HG03432 (cell line): ENCODE measurements around the gene SPATA12.

Experiments
- ATAC-seq: cut with Tn5 transposase; IDR thresholded peaks from one replicate; pipeline ENCODE4 v1.9.1; 2021; ENCODE audit warnings: mild to moderate bottlenecking, moderate library complexity; ENCODE audit not compliant: unreplicated experiment

SPATA12 gene, protein sequence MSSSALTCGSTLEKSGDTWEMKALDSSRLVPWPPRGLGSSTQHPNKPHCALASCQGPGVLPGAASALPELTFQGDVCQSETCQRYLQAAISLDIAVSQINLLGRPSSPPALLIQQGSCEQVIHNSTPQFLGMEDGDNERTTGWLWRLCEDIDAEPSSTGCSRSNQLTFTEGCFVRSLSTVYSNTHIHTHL

DNA sequence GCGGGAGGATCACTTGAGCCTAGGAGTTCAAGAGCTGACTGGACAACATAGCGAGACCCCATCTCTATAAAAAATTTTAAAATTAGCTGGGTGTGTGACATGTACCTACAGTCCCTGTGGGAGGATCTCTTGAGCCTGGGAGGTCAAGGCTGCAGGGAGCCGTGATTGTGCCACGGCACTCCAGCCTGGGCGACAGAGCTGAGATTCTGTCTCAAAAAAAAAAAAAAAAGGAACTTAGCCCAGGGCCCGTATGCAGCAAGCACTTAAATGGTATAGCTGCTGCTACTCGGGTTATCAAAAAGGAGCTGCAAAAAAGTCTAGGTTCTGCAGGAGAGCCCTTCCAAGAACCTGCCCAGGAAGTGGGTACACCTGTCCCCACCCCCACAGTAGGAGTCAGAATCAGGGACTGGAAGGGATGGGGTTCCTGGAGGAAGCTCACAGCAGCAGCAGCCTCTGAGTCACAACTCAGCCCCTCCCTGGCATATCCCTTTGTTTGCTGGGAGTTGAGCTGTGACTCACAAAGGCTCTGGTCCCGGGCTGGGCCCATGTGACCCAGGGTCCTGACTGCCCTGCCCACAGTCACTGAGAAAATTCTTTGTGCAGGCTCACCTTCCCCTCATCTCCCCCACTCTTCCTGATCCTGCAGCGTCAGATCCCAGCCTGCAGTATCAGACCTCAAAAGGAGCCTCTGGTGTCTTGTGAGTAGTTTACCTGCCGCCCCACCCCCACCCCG, at the start of gene SPATA12:
Gene SPATA12, plus strand, starts transcription at position 576 of the 733 bp plus-strand sequence. CDS start 13,031 bp downstream, outside the sequence.
- no peak for ATAC-seq

DNA sequence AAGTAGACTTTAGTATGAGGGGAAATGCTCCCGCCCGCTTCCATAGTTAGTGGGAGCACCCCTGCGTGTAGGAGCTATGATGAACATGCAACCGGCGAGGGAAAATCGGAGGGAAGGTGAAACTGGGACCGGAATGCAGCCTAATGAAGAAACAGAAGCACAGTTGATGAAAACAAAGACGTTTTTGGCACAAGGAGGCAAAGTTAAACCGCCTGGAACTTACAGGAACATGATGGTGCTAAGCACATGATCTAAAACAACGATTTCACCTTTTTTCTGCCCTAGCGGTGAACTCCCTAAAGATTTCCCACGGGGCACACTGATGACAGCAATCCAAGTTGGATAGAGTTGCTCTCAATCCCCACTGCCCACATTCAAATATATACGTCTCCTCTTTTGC, 49.4 kb upstream of the SPATA12 start:
- no peak for ATAC-seq

DNA sequence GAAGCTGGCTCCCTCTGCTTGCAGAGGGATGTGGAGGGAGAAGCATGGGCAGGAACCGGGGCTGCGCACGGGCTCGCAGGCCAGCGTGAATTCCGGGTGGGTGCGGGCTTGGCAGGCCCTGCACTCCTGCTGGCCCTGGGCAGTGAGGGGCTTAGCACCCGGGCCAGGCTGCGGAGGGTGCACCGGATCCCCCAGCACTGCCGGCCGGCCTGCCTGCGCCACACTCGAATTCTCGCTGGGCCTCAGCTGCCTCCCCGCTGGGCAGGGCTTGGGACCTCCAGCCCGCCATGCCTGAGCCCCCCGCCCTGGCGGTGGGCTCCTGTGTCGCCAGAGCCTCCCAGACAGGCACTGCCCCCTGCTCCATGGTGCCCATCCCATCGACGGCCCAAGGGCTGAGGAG, 47.6 kb upstream of the SPATA12 start:
- ATAC-seq, result no peak

DNA sequence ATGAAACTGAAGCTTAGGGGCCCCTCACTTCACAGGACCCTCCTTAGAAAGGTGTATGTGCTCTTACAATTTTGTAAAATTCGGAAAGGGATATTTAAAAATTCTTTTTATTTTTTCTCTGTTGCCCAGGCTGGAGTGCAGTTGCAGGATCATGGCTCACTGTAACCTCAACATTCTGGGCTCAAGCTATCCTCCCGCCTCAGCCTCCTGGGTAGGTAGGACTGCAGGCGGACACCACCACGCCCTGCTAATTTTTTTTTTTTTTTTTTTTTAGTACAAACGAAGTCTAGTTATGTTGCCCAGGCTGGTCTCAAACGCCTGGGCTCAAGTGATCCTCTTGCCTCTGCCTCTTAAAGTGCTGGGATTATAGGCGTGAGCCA, 45.1 kb upstream of the SPATA12 start:
- no peak for ATAC-seq

DNA sequence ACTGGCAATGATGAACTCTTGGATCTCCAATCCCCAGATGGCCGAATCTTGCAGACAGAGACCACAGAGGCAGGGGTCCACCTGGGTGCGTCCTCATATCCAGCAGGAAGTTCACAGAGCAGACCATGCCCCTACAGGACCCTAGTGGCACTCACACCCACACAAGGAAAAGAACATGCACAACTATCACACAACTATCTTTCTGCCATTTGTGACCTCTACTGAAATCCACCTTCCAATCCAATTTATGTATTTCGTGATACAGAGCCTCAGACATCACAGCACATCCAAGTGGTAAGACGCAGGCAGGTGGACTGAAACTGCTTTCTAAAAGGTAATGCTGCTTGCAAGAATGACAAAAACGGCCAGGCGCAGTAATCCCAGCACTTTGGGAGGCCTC, 44.6 kb upstream of the SPATA12 start:
- no peak for ATAC-seq

DNA sequence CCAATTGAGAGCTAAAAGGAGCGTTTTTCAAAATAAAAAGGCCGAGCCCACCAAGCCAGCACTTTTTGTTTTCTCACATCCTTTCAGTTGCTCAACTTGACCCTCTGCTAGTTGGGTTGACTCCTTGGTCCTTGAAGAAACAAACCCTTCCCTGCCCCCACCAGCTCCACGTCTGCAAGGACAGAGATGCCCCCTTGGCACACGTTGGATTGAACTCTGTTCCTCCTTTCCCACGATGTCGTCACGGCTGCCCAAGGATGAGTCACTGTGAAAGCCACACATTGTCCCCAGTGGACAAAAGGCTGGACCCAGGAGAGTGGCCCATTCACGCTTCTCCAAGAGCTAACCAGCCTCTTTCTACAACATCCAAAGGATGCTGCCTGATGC, 43.0 kb upstream of the SPATA12 start:
- no peak for ATAC-seq

DNA sequence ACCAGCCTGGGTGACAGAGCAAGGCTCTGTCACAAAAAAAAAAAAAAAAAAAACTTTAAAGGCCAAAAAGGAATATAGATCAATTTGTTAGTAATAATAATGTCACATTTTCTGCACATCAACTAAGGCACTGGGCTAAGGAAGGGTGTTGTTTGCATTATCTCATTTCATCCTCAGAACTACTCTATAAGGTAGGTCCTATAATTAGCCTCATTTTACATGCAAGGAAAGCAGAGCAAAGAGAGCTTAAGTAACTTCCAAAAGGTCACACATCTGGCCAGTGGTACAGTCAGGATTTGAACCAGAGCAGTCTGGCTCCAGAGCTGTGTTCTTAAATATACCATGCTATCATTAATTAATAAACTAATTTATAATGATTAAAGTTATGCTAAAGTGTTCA, 42.2 kb upstream of the SPATA12 start:
- no peak for ATAC-seq

DNA sequence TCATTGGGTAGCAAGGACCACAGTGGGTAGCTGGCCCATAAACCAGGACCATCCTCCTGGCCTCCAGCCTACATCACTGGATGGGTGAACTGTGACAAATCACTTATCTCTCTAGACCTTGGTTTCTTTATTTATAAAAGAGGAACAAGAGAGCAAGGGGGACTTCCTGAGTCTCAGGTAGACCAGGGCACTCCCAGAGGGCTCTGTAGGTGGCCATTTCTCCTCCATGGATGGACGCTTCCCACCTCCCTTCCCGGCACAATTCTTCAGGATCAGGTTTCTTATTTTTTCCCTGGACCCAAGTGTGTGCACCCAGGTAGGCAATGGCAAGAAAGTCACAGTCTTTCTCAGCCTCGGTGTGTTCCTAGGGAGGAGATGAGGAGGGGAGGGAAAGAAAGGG, 41.4 kb upstream of the SPATA12 start:
- no peak for ATAC-seq

DNA sequence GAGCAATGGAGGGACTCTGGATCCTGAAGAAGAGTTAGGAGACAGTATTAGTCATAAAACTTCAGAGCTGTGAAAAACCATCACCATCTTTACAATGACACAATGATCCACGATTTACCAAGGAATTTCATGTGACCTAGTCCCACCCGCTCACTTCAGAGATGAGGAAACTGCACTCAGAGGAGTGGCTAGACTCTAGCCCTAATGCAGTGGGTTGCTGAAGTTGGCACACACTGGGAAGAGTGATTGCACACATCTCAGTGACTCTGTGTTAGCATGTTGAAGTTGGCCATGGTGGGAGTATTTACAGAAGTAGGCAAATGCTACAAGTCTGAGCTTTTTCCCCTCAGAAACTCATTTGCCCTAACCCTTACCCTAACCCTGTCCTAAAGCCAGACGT, 35.2 kb upstream of the SPATA12 start:
- no peak for ATAC-seq

DNA sequence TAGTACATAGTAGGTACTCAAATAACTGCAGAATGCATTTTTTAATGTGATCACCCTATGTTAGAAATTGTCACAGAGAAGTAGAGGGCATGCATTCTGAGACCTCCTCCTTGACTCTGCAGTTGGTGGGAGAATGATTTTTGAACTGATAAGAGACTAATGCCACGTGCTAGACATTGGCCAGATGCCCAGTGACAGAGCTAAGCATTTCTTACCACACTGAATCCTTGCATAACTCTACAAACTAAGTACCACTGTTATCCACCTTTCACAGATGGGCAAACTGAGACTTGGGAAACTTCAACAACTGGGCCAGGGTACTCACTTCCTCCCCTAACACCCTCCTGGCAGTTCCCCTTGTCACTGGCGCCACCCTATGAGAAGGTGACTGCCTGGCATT, 33.5 kb upstream of the SPATA12 start:
- no peak for ATAC-seq

DNA sequence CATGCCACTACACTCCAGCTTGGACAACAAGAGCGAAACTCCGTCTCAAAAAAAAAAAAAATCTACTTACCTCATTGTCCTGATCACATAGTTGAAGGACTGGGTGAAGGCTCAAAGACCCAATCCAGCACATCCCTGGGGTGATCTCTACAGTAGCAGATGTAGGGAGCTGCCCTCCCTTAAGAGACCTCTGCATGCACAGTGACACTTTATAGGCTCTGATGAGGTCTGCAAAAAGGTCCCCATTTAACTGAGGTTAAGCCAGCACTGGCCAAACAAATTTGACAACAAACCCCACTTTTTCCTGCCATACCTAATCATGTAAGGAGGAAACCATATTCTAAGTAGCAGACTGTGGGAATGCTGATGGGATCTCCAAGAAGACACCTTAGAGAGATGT, 31.1 kb upstream of the SPATA12 start:
- no peak for ATAC-seq

DNA sequence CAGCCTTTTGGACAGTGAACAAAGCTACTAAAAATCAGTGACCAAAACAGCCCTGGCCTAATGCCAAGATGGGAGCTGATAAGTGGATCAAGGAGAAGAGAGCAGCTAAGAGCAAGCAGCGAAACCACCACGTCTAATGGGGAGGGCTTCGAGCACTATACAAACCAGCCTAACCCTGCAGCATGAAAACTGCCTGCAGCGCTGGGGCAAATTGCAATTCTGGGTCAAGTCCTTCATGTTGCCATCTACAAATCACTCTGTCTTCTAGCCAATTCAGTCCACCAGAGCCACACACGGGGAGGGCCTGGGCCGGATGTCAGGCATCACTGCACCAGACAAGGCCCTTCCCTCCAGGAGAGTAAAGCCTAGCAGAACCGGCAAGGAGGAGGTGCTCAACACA, 30.5 kb upstream of the SPATA12 start:
- ATAC-seq, result no peak

DNA sequence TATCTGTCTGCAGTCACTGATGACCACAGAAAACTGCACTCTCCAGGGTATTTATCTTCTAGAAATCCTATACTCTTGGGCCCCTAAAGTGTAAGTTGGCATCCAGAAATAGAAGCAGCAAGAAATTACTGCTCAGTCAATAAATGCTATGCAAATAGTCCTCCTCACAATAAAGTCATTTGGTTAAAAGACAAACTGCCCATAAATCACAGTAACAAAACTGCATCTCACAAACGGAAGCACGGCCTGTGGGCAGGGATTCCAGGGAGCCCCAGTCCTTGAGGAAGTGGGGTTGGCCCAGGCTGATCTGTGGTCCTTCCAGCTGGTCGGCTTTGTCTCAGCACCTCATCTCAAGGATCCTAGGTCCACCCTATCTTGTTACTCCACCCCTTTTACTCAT, 29.7 kb upstream of the SPATA12 start:
- ATAC-seq, result no peak

DNA sequence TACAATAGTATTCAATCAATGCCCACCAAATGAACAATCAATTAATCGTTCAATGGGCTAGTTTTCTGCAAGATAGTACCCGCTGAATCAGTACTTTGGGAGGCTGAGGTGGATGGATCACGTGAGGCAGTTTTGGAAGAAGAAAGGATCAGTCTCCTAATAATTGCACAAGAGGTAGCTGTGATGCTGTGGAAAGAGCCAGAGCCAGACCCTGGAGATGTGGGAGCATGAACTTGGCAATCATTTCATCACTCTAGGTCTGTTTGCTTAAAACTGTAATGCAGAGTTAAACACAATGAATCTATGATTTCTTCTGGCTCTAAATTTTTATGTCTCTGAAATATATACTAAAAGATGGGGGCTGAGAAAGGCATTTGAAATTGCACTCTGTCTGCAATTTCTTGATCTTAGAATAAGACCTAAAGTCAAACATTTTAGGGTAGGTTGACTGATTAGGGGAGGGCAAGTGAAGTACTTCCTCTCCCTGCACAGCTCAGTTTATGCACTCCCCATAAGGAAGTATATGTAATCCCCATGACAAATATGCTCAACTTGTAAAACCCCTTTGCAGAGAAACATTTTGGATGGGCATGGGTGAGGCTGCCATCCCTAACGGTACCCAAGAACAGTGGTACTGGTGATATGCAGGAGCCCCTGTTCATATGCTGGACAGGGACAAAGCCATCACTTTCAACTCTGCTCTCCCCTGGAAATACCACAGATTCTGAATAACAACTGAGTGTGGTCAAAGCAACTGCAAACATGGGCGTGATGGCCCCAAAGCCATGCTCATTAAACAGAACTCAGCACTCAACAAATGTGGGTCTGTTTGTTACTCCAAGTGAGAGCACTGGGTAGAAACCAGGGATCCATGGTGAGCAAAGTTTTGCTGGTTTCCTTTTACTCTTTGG, 28.6 kb upstream of the SPATA12 start:
- ATAC-seq, result no peak

DNA sequence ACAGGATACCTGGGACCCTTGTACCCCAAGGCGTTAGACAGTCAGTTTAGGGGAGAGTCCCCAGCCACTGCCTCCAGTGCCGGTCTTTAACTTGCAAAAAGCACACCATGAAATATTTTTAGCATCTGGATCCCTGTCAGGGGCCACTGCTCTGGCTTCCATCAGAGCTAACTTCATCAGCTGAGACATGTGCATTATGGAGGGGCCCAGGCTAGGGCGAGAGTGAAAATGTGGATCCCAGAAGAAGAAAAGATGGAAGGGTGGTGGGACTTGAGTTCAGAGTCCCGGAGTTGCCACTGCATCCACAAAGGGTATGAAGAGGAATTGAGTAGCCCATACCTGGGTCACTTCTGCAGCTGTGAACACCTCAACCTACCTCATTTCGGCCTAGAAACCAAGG, 23.5 kb upstream of the SPATA12 start:
- ATAC-seq, result no peak

DNA sequence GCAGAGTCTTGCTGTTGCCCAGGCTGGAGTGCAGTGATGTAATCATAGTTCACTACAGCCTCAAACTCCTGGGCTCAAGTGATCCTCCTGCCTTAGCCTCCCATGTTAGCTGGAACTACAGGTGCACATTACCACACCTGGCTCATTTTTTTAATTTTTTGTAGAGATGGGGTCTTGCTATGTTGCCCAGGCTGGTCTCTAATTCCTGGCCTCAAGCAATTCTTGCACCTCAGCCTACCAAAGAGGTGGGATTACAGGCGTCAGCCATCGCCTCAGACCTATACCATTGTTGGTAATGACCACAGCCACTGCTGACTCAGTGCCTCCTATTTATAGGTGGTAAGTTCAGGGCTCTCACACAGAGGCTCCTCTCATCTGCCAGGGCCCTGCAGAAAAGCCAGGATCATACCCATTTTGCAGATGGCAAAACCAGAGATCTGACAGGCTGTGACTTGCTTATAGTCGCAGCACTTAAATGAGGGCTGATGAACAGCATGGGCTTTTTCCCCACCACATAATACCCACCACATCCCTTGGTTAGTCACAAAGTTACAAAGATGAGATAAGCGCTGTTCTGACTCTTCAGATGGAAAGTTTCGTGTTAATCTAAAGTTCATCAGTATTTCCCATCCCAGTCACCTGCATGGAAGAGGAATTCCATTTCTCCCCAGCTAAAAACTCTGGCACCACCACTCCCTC, 21.8 kb upstream of the SPATA12 start:
- ATAC-seq, result no peak

DNA sequence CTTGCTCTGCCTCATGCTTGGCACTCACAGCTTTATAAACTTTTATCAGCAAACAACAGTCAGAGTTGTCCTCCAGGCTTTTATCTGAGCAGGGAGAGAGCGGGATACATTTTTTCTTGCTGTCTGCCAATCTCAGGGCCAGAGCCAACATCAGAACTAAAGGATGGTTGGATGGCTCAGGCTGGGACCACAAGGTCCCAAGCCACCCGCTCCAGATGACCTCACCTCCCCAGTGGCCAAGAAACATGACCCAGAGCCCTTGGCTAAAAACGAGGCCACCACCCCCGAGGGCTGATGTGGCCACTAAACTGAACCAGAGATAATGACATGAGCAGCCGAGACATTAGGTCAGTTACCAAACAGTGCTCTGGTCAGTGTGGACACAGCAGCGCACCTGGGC, 18.8 kb upstream of the SPATA12 start:
- ATAC-seq, result no peak

DNA sequence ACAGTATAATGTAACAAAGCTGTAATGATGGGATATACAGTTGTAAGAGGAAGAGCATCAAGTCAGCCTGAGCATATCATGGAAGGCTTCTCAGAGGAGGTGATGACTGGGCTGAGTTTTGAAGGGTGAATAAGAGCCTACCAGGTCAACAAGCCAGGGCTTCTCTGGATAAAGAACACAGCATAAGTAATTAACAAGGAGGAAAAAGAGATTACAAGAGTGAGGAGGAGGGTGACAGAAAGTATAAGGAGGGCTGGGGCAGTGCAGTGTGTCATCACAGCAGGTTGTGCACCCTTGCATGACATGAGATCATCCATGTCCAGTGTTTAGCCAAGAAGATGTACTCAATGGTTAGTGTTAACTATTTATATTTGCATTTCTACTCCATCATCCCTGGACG, 16.9 kb upstream of the SPATA12 start:
- ATAC-seq, result no peak

DNA sequence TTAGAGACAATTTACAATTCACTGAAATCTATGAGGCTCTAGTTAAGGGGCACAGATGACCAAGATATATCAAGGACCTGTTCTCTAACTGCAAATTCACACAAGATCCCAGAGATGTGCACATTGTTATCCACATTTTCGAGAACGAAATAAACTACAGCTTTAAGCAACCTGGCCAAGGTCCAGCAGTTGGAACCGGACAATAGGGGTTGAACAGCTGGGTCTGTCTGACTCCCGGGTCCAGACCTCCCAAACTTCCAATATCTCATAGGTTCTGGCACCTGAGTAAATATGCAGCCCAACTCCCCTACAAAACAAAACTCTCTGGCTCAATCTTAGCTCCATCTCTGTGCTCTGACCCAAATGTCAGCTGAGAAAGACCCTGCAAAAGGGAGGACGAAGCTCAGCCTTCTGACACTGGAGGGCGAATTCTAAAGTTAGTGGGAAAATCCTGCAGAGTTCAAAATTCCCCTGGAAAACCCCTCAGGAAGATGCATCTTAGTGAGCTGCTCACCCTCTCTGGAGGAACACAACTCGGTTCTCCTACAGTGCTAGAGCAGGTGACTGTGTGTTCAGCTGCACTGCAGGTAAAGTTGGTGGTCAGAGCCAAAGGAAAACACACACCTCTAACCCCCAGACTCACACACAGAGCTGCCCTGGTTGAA, 14.2 kb upstream of the SPATA12 start:
- no peak for ATAC-seq

DNA sequence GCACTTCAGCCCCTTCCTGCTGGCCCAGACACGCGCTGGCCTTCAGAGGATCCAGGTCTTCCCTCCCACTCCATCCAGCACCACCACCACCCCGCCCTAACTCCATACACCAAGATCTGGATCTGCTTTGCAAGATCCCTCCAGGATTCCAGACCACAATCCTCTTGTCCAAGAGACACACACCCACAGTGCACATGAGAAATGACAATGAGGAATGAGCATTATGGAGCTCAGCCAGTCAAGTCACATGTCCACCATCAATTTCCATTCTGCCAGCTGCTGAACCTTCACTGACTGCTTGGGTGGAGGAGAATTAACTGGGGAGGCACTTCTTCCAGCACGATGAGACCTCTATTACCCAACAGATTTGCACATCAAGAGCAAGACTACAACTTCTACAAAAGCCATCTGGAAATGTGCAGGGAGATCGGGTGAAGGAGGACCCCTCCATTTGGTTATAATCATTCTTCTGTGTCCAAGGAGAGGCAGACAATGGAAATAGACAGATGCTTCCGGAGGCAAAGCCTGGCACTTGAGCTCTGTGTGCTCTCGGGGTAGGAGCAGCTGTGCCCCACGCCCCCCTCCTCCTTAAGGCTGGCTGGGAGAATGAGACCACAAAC, 12.3 kb upstream of the SPATA12 start:
- ATAC-seq, result no peak
